ENCODE data around the gene LRP11. TPM values are rescaled to one million over a fixed set of nuclear protein-coding genes. Genes with fewer than 3 reads are reported as not detected.

The LRP11 gene
- total RNA-seq, 1 donor from 2014 or later: 51.7 TPM

GRCh38 chr6:149900620-149901443 lies 36.7 kb upstream of the LRP11 start:
- no peak for DNase-seq (ENCODE audit: low spot score)
- Mint-ChIP-seq H3K9me3 (ENCODE audit: unreplicated experiment) (no peaks in the 10 kb centered on the region), H3K36me3 (ENCODE audit: low read depth, unreplicated experiment) (no peaks in the 10 kb centered on the region), H3K27me3 (ENCODE audit: unreplicated experiment) (peaks cover 6% of the 10 kb centered on the region), H3K4me3 (ENCODE audit: unreplicated experiment) (no peak overlapping the region), H3K4me1 (ENCODE audit: unreplicated experiment) (peaks cover 18% of the 10 kb centered on the region), H3K27ac (ENCODE audit: unreplicated experiment) (no peak overlapping the region)
- no peak for TF ChIP-seq CTCF (IDR thresholded peaks at IDR 0.05; ENCODE audit: unreplicated experiment)

GRCh38 chr6:149899926-149900619 lies 35.9 kb upstream of the LRP11 start:
- Mint-ChIP-seq H3K27me3 (ENCODE audit: unreplicated experiment) (peaks cover 6% of the 10 kb centered on the region), H3K36me3 (ENCODE audit: low read depth, unreplicated experiment) (no peaks in the 10 kb centered on the region), H3K4me1 (ENCODE audit: unreplicated experiment) (peaks cover 24% of the 10 kb centered on the region), H3K4me3 (ENCODE audit: unreplicated experiment) (no peak overlapping the region), H3K9me3 (ENCODE audit: unreplicated experiment) (no peaks in the 10 kb centered on the region), H3K27ac (ENCODE audit: unreplicated experiment) (no peak overlapping the region)
- no peak for DNase-seq (ENCODE audit: low spot score)
- no peak for TF ChIP-seq CTCF (IDR thresholded peaks at IDR 0.05; ENCODE audit: unreplicated experiment)

- DNase-seq (ENCODE audit: low spot score): no peak
- TF ChIP-seq CTCF (IDR thresholded peaks at IDR 0.05; ENCODE audit: unreplicated experiment): no peak
- Mint-ChIP-seq H3K4me1 (ENCODE audit: unreplicated experiment) (peaks cover 24% of the 10 kb centered on the region), H3K36me3 (ENCODE audit: low read depth, unreplicated experiment) (no peaks in the 10 kb centered on the region), H3K27ac (ENCODE audit: unreplicated experiment) (no peak overlapping the region), H3K4me3 (ENCODE audit: unreplicated experiment) (no peak overlapping the region), H3K9me3 (ENCODE audit: unreplicated experiment) (no peaks in the 10 kb centered on the region), H3K27me3 (ENCODE audit: unreplicated experiment) (peaks cover 7% of the 10 kb centered on the region)
Observed at GRCh38 chr6:149899486-149899885, 35.3 kb upstream of the LRP11 start.

GRCh38 chr6:149898966-149899365 lies 34.8 kb upstream of the LRP11 start:
- TF ChIP-seq CTCF (IDR thresholded peaks at IDR 0.05; ENCODE audit: unreplicated experiment): no peak
- H3K27ac Mint-ChIP-seq (ENCODE audit: unreplicated experiment): no peak overlapping the region
- no peak overlapping the region for H3K4me3 Mint-ChIP-seq (ENCODE audit: unreplicated experiment)
- no peaks in the 10 kb centered on the region for H3K9me3 Mint-ChIP-seq (ENCODE audit: unreplicated experiment)
- no peak for DNase-seq (ENCODE audit: low spot score)
- peaks cover 25% of the 10 kb centered on the region for H3K4me1 Mint-ChIP-seq (ENCODE audit: unreplicated experiment)
- peaks cover 7% of the 10 kb centered on the region for H3K27me3 Mint-ChIP-seq (ENCODE audit: unreplicated experiment)
- H3K36me3 Mint-ChIP-seq (ENCODE audit: low read depth, unreplicated experiment): no peaks in the 10 kb centered on the region

Measured in endothelial cell (in vitro differentiated cells).